ENCODE data around the gene HHAT. TPM values are rescaled to one million over a fixed set of nuclear protein-coding genes. Genes with fewer than 3 reads are reported as not detected.

Gene HHAT
- total and polyA plus RNA-seq, 2 of the 4 experiments (the other 2 are of a cell fraction), result 1.7 to 2.5 TPM

- no CpG with 5 or more reads among the region's 7 CpGs for WGBS, 2 experiments (ENCODE audit: extremely low coverage in 2 of 2, insufficient read length in 1 of 2)
- Histone ChIP-seq H2BK120ac (ENCODE audit: low read depth, low read length) (0 out of 2 replicates have a peak overlapping the region, but pooled peaks have one; percentile 8), H3K18ac (ENCODE audit: low read depth, low read length) (no peak overlapping the region), H3K56ac (ENCODE audit: extremely low read depth, insufficient read depth, low read length) (no peak overlapping the region), H3K14ac (replicated peaks; ENCODE audit: low read depth, low read length) (no peak overlapping the region), H3K23ac (ENCODE audit: low read depth, low read length) (no peak overlapping the region), H2BK15ac (ENCODE audit: low read depth, low read length) (no peak overlapping the region), H3K9me3 (ENCODE audit: control insufficient read depth, insufficient read depth, low read length) (no peaks in the 10 kb centered on the region), H3K4me3 (ENCODE audit: insufficient read depth, low read depth, low read length) (no peak overlapping the region), H4K20me1 (ENCODE audit: insufficient read depth, low read length) (no peaks in the 10 kb centered on the region), H2AK9ac (replicated peaks; ENCODE audit: low read depth, low read length, poor library complexity) (no peak overlapping the region), H4K5ac (ENCODE audit: low read depth, low read length) (no peak overlapping the region), H3K9ac (ENCODE audit: low read depth, low read length) (no peak overlapping the region), H3K79me1 (ENCODE audit: low read depth in 1 of 2, low read length in 2 of 2) (no peaks in the 10 kb centered on the region), H3K27me3 (ENCODE audit: control insufficient read depth, insufficient read depth, low read length) (no peaks in the 10 kb centered on the region), H4K91ac (ENCODE audit: insufficient read depth, low read depth, low read length) (no peak overlapping the region; the same call in 1 of the 2 replicates), H2AK5ac (ENCODE audit: low read depth, low read length) (no peak overlapping the region), H3K27ac (ENCODE audit: insufficient read depth, low read length) (no peak overlapping the region), H2BK20ac (ENCODE audit: low read depth, low read length) (peak overlapping the region; percentile 79), H3K4me1 (ENCODE audit: control insufficient read depth, insufficient read depth, low read length) (peaks cover 3% of the 10 kb centered on the region; the same call in 1 of the 2 replicates), H3K36me3 (ENCODE audit: control insufficient read depth, insufficient read depth, low read length) (no peaks in the 10 kb centered on the region), H3K4ac (ENCODE audit: low read depth, low read length) (no peak overlapping the region), H3K9me1 (ENCODE audit: insufficient read depth, low read length) (0 out of 2 replicates have a peak, but pooled peaks cover 2% of the 10 kb centered on the region), H4K8ac (ENCODE audit: low read depth in 2 of 2, low read length in 2 of 2) (no peak overlapping the region), H2AFZ (replicated peaks; ENCODE audit: low read length, poor library complexity) (no peak overlapping the region), H2BK5ac (ENCODE audit: low read depth, low read length, poor library complexity, severe bottlenecking) (no peak overlapping the region), H3K4me2 (ENCODE audit: low read depth, low read length) (no peak overlapping the region)
- no TSS peak for BruUV-seq (replicated peaks)
- dilution Hi-C loops (cut with HindIII; ENCODE audit: low sequenced_read_pairs, unreplicated experiment), result no loop called here
- intact Hi-C loops (cut with micrococcal nuclease), result no loop called here
- ChIA-PET CTCF (interaction anchor here (0.6 kb wide), 1 partner anchor 239 kb away, joined by 5 read pairs; no protein-coding TSS in a partner anchor), POLR2A (ENCODE audit: unreplicated experiment) (no interaction called here)
- no peak for ATAC-seq (ENCODE audit: low read depth)
- peak; percentile 12 for DNase-seq
- in situ Hi-C loops (cut with MboI; ENCODE audit: low sequenced_read_pairs), result no loop called here
- no peak for TF ChIP-seq SMC3 (IDR thresholded peaks at IDR 0.05; ENCODE audit: low read depth, low read length)
- TF ChIP-seq RAD21 (IDR thresholded peaks at IDR 0.05; ENCODE audit: low read length), result no peak
- TF ChIP-seq MAFK (IDR thresholded peaks at IDR 0.05; ENCODE audit: low read depth, low read length), result no peak
Measured at GRCh38 chr1:210687582-210688279, 359.0 kb downstream of the HHAT start.
